AG04449 (cell line): Measurements from ENCODE around the gene DENND6B.

ENCODE experiments used
- CTCF ChIA-PET: fragments of 350-600 bp; formaldehyde crosslinking; extraction: SDS; loops from one replicate; lab custom pipeline; 2021; ENCODE audit warnings: antibody characterized with exemption; lab: Yijun Ruan, JAX
- POLR2A ChIA-PET: fragments of 400-600, 350-600 bp; formaldehyde crosslinking; extraction: SDS; loops from one replicate; lab custom pipeline; 2020; ENCODE audit warnings: antibody characterized with exemption, inconsistent platforms; lab: Yijun Ruan, JAX
- DNase-seq: peaks from one replicate; pipeline ENCODE4 v3.0.0-alpha.2; 2010; ENCODE audit warnings: low read depth, low spot score
- H3K4me3 ChIP-seq: 2 replicates; pipeline ENCODE4 v1.5.1; 2011; ENCODE audit warnings: low read depth, mild to moderate bottlenecking, control low read depth, low read length
- TF ChIP-seq, protein P1 (sequence below): IDR thresholded peaks from one replicate; pipeline ENCODE4 v1.5.1; 2011; ENCODE audit warnings: mild to moderate bottlenecking, moderate library complexity, low read length, control low read depth, inconsistent platforms; ENCODE audit not compliant: insufficient read depth; ENCODE audit errors: missing control alignments

Gene DENND6B

DNA sequence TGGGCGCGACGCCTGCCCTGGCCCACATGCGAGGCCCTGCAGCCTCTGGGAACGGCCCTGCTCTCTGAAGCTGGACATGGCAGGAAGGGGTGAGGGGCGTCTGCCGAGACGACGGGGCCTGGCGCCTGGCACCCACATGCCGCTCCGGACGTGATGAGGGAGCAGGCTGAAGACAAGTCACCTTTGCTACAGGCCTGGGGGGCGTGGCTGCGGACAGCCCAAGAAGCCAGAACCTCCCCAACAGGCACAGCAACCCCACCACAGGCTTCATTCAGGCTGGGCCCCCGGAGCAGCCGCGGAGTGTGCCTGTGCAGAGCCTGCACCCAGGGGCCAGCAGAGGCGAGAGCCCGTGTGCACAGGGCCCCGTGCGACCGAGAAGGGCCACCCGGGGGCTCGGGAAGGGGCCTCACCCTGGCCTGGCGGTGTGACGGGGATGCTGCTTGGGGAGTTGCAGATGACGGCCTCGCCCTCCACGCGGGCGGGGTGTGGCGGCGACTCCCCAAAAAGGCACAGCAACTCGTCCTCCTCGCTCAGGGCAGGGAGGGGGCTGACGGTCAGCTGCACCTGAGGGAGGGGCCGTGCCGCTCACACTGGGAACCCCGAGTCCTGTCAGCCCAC, 40.0 kb downstream of the DENND6B start:
- CTCF ChIA-PET: interaction anchor here (1.8 kb wide), 1 partner anchor 10 kb away, joined by 4 read pairs; no protein-coding TSS in a partner anchor
- no peak for DNase-seq
- TF ChIP-seq, protein P1, sequence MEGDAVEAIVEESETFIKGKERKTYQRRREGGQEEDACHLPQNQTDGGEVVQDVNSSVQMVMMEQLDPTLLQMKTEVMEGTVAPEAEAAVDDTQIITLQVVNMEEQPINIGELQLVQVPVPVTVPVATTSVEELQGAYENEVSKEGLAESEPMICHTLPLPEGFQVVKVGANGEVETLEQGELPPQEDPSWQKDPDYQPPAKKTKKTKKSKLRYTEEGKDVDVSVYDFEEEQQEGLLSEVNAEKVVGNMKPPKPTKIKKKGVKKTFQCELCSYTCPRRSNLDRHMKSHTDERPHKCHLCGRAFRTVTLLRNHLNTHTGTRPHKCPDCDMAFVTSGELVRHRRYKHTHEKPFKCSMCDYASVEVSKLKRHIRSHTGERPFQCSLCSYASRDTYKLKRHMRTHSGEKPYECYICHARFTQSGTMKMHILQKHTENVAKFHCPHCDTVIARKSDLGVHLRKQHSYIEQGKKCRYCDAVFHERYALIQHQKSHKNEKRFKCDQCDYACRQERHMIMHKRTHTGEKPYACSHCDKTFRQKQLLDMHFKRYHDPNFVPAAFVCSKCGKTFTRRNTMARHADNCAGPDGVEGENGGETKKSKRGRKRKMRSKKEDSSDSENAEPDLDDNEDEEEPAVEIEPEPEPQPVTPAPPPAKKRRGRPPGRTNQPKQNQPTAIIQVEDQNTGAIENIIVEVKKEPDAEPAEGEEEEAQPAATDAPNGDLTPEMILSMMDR: no peak
- POLR2A ChIA-PET: no interaction called here
- no peak overlapping the region for H3K4me3 ChIP-seq

DNA sequence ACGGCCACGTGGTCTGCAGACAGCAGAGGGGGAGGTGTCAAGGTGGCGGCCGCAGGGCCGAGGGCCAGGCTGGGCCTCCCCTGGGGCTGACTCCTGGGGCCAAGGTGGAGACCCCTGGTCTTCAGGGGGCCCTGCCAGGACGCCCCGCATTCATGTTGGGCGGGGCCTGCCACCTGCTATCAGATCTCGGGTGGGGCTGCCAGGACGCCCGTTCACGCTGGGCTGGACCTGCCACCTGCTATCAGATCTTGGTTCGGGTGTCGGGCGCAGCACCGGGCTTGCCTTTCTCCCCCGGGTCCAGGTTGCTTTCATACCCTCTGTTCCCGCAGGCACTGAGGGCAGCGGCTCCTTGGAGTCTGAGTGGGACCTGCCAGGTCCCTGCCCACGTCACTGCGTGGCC, 40.5 kb downstream of the DENND6B start:
- ChIA-PET POLR2A (no interaction called here), CTCF (interaction anchor here (1.8 kb wide), 1 partner anchor 10 kb away, joined by 4 read pairs; no protein-coding TSS in a partner anchor)
- TF ChIP-seq, protein P1: no peak
- H3K4me3 ChIP-seq: no peak overlapping the region
- DNase-seq: no peak

DNA sequence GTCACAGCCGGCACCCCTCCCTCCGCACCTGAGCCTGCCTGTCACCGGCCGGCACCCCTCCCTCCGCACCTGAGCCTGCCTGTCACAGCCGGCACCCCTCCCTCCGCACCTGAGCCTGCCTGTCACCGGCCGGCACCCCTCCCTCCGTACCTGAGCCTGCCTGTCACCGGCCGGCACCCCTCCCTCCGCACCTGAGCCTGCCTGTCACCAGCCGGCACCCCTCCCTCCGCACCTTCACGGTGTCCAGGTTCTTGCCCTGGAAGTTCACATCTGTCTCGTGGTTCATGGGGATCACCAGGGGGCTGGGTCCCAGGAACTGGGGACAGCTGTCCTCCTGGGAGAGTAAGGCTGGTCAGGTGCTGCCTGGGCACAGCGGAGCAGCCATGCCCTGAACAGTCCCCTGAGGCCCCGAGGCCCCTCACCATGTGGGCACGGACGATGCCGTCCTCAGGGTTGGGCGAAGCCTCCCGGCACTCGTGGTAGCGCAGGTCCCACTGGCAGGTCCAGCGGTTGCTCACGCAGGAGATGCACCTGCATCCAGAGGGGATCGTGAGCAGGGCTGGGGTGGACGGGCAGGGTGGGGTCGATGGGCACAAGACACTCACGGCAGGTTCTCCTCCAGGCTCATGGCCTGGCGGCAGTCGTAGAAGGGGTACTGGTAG, 41.1 kb downstream of the DENND6B start:
- TF ChIP-seq, protein P1: no peak
- CTCF ChIA-PET: interaction anchor here (1.8 kb wide), 1 partner anchor 9 kb away, joined by 4 read pairs; no protein-coding TSS in a partner anchor
- no peak for DNase-seq
- no peak overlapping the region for H3K4me3 ChIP-seq
- POLR2A ChIA-PET: no interaction called here

DNA sequence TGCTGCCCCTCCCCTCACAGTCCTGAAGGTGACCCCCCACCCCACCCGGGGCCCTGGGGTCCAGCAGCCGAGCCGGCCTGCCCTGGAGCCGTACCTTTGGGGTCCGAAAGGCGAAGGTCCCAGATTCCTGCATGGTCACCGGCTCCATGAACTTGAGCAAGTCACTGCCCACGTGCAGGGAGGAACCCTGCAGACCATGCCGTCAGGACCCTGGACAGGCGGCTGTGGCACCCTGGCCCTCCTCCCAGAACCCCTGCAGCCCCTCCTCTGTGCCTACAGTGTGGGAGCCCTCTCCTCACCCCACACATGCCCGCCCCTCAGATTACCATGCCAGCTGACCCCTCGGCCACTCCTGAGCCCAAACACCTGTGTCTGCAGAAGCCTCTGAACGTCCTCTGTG, 42.3 kb downstream of the DENND6B start:
- ChIA-PET CTCF (interaction anchor here (0.6 to 1.1 kb wide), 2 partner anchors 9 to 10 kb away, joined by 3 read pairs; no protein-coding TSS in a partner anchor), POLR2A (no interaction called here)
- no peak overlapping the region for H3K4me3 ChIP-seq
- no peak for DNase-seq
- TF ChIP-seq, protein P1: no peak

DNA sequence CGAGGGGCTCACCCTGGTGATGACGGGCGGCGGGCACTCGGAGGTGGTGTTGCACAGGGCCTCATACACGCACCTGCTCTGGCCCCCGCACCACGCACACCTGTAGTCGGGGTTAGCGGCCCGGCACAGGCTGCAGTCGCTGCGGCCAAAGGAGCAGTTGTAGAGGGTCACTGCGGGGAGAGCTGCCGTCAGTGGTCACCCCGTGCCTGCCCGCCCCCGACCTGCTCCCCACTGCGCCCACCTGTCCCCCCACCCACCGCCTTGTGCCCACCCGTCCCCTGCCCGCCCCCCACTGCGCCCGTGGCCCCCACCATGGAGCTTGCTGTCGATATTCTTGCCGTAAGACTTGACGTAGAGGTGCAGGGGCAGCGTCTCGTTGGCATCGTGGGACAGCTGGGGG, 43.0 kb downstream of the DENND6B start:
- CTCF ChIA-PET: interaction anchor here (1.1 kb wide), 1 partner anchor 8 kb away, joined by 3 read pairs; no protein-coding TSS in a partner anchor
- TF ChIP-seq, protein P1: no peak
- POLR2A ChIA-PET: no interaction called here

More for the DNA sequence above, 43.0 kb downstream of the DENND6B start:
- DNase-seq: no peak
- no peak overlapping the region for H3K4me3 ChIP-seq
